Urothelium cell line (cell line): ENCODE data around the gene HNRNPAB.
"Not testable (repeated sequence)": the region's sequence is repeated elsewhere in the genome, so short reads cannot be mapped to it uniquely, and the experiment has no call there.

Source experiments
- DNase-seq: peaks from one replicate; pipeline ENCODE4 v3.0.0; 2011; ENCODE audit warnings: low spot score, mixed read lengths
- FAIRE-seq: peaks from 2 replicates; lab custom pipeline; 2011; peaks lifted over from hg19 to GRCh38; lab: Jason Lieb, UNC

Gene HNRNPAB

DNA sequence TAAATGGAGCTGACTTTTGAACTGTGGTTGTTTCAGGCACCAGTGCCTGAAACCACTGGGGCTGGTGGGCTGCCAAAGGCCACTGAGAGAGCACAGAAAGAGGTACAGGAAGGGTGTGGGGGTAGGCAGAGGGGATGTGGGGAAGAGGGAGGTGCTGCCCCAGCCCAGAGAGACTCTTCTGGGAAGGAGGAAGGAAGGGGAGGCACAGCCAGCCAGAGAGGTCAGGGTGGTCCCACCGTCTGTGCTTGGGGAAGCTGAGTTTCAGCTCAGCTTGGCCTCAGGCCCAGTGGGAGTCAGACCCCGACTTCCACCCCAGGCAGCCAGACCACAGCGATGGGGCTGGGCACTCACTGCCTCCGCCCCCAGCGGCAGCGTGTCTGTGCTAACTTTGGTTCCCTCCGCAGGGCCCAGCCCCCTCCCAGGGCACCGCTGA lies 36.9 kb downstream of the HNRNPAB start:
- DNase-seq (no peak), FAIRE-seq (no peak)

DNA sequence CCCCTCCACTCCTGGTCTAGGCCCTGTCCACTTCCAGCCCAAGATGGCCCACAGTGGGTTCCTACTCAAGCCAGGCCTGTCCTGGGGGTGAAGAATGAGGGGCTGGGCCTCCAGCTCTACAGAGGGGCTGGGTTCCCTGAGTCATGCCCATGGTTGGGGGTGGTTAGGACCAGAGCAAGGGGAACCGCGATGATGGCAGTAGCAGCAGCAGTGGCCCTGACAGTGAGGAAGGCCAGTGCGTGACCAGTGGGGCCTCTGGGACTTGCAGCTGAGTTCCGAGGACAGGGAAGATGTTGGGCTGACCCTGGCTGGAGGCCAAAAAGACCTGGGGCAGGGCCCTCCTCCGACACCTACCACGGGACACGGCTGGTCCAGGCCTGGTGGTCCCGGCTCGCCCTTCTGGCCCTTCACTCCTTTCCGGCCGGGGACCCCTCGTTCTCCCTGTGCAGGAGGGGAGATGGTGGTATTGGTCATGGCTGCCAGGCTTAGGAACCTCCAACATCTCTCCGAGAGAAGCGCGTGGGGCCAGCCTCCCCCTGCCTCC lies 37.4 kb downstream of the HNRNPAB start:
- DNase-seq (no peak), FAIRE-seq (no peak)

DNA sequence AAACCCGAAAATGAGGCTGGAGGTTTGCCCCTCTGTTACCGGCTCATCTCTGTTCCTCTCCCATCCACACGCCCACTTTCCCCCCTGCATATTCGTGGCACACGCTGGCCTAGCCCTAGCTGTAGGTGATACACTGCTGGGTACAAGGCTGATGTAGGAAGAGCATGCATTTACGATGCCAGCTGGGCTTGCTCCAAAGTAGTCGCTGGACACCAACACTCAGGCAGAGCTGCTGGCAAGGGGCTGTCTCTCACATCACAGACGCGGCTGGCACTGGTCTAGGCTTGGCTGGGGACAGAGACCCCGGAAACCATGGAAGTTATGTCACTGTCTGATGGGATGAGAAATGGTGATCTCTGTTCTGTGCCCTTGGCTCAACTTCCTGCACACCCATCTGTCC lies 38.1 kb downstream of the HNRNPAB start:
- FAIRE-seq (no peak), DNase-seq (no peak)

DNA sequence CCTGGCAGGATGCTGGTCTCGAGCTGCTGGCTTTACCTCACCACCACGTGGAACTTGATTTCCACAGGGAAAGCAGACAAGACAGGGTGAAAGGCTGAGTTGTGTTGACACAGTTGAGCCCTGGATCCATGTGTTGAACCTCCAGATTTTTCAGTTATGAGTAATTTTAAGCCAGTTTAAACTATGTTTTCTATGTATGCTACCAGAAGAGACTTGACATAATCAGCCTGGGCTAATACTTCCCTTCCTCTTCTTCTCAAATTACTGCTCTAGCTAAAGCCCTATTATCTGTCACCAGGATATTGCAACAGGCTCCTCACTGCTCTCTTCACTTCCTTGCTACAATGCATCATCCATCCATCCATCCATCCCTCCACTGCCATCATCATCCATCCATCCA lies 40.2 kb downstream of the HNRNPAB start:
- FAIRE-seq (no peak), DNase-seq (no peak)

DNA sequence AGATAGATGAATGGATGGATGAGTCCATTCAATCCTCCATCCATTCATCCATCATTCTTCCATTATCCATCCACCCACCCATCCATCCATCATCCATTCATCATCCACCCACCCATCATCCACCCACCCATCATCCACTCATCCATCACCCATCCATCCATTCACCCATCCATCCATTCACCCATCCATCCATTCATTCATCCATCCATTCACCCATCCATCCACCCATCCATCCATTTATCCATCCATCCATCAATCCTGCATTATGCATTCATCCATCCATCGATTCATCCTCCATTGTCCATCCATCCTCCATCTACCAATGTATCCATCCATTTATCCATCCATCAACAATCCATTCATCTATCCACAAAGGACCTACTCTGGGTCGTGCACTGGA lies 41.1 kb downstream of the HNRNPAB start:
- peak; percentile 68 for FAIRE-seq
- DNase-seq: no peak

DNA sequence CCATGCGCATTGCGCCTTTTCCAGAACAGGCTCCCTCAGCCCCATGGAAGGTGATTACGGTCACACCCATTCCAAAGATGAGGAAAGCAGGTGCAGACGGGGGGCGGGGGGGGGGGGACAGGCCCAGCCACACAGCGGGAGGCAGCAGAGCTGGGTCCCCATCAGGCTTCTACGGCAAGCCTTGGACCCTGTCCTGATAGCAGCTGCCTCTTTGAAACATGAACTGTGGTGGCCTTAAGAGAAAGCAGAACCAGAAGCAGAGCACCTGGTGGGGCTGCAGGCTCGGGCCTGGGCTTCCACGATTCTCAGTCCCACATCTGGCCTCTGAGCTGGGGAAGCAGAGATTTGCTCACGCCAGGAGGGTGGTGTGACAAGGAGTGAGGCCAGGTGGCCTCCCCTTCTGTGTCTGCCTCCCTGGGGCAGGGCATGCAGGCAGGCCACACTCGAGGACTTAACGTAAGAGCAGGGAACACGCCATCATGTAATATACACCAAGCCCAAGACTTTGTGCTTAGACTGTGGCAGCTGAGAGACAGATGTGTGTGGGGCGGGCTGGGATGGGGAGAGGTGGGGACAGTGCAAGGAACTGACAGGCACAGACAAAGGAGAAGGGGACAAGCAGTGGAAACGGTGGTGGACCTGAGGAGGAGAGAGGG lies 42.4 kb downstream of the HNRNPAB start:
- DNase-seq (no peak), FAIRE-seq (no peak)

DNA sequence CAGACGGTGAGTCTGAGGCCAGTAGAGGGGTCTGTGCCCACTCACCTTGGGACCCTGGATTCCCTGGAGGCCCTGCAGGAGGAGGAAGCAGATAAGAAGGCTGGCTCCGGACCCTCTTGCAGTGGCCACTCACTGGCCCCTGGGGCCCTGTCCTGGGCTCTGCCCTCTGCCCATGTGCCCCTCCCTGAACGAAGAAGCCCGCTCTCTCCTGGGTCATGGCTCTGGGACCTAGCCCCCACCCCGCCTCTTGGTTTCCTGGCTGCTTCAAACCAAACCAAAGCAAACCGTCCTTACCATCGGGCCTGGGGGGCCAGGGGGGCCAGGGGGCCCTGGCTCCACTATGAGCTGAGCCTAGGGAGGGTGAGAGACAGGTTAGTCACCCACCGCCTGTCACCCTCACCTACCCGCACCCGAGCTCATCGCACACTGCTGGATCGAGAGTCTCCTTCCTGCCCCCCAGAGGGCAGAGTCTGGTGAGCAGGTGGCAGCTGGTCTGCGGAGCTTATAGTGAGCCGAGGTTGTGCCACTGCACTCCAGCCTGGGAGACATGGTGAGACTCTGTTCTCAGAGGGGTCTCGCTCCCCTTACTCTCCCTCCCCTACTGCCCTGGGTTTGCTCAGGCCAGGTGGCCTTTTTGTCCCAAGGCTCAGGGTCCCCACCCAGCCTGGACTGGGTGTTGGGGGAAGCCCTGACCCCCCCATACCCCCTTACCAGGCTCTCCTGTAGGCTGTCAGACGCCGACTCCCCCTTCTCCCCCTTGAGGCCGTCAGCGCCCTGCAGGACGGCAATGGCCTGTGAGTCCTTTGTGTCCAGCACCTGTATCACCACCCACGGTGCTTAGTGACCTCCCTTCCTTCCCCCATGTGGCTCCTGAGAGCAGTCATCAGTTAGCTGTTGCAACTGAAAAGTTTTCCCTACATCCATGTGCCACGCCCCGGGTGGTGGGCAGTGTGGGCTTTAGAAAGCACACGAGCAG lies 43.4 kb downstream of the HNRNPAB start:
- FAIRE-seq: no peak
- DNase-seq: no peak

DNA sequence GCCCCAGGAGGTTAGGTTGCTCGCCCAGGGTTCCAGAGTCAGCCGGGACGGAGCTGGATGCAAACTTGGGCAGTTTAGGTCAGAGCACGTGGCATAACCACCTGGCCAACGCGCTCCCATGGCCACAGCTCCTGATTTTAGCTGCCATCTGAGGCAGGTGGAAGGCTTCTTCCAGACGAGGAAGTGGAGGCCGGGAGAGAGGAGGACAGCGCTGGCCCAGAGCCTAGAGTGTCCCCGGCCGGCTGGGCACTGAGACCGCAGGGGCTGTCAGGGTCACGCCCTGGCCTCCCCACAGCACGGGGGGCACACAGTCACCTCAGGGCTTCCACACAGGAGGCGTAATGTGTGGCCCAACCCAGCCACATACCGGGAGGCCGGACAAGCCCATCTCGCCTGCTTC lies 44.4 kb downstream of the HNRNPAB start:
- DNase-seq (no peak), FAIRE-seq (no peak)

DNA sequence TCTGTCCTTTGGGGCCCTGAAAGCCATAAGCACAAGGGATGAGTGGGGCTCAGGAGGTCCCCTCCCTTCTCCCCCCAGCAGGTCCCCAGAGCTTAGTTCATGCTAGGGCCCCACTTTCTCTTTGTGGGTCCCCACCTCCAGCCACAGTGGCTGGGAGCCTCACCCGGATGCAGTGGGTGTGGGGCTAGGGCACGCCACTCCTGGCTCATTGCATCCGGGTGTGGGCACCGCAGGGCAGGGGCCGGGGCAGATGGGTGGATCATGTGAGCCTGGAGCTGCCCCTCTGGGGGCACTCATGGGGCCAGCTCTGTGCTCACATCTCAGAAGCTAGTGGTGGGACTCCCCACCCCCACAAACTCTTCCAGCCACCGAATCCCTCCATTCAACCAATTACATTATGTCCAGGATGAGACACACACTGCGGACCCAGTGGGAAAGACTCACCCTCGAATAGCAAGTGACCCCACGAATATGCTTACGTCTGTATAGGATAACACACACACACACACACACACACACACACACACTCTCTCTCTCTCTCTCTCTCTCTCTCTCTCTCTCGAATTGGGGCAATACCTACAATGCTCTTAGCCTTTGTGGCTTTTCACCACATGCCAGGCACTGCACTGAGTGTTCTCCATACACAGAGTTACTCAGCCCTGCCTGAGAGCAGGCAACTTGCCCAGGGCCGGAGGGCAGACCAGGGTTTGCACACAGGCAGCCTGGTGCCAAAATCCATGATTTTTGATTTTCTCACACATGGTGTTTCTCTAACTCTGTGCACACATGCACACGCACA lies 45.1 kb downstream of the HNRNPAB start:
- FAIRE-seq (no peak), DNase-seq (no peak)

DNA sequence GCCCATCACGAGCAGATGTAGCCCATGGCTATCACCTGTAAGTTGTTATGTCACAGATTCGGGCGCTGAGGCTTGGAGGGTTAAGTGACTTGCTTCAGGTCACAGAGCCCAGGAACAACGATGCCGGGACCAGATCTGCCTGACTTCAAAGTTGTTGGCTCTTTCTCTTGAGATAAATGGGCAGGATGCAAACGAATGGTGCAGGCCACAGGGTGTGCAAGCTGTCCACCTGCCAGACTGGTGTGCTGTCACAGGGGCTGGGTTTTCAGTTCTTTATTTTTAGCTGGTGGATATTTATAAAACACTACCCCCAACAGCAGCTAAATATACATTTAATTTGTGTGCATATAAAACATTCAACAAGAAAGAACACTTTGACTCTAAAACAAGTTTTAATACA lies 45.9 kb downstream of the HNRNPAB start:
- FAIRE-seq: no peak

DNA sequence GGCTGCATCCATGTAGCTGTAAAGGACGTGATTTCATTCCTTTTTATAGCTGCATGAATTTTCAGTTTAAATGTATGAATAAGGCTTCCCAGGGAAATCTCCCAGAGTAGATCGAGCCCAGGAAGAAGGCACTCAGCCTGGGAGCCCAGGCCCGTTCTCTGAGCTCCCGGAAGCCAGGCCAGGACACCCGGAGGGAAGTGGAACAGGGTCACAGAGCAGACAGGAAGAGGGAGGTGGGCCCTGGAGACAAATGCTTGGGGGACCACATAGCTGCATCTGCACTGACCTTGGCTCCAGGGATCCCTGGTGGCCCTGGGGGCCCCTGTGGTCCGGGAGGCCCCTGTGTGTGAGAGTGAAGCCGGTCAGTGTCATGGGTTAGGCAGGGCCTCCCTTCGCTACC lies 47.9 kb downstream of the HNRNPAB start:
- DNase-seq (no peak), FAIRE-seq (no peak)

More for the DNA sequence above, 45.9 kb downstream of the HNRNPAB start:
- no peak for DNase-seq

DNA sequence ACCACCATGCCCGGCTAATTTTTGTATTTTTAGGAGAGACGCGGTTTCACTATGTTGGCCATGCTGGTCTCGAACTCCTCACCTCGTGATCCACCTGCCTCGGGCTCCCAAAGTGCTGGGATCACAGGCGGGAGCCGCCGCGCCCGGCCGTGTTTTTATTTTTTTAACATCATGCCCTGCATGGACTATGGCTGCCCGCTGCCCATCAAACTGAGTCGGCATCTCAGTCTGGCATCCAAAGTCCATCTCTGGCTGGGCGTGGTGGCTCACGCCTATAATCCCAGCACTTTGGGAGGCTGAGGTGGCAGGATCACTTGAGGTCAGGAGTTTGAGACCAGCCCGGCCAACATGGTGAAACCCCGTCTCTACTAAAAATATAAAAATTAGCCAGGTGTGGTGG lies 49.3 kb downstream of the HNRNPAB start:
- FAIRE-seq, DNase-seq: not testable (repeated sequence)

DNA sequence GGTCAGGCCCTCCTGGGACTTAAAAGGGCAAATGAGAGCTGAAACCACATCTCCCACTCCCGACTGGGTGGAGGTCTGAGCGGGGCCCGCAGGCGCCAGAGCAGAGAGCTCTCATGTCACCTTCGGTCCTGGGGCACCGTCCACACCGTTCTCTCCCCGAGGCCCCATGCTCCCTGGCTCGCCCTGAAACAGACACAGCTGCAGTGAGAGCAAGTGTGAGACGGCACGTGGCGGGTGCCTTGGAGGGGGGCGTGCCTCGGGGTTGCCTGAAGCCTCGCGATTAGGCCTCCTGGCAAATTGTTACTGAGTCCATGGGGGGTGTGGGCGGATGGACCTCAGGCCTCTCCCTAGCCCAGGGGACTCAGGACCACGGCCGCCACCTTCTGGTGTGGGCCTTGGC lies 52.4 kb downstream of the HNRNPAB start:
- no peak for FAIRE-seq
- no peak for DNase-seq

DNA sequence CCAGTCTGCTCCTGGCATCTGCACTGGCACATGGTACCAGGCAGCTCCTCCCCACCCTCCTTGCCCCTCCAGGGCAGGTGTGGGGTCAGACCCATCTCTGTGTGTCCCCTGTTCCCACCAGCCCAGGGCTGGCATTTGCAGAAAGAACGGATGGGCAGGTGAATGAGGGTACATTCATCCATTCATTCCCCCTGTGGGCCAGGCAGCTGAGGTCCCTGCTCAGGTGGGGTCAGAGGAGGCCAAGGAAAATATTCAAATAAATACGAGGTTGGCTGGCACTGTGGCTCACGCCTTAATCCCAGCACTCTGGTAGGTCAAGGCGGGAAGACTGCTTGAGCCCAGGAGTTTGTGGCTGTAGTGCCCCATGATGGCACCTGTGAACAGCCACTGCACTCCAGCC lies 53.3 kb downstream of the HNRNPAB start:
- no peak for DNase-seq

DNA sequence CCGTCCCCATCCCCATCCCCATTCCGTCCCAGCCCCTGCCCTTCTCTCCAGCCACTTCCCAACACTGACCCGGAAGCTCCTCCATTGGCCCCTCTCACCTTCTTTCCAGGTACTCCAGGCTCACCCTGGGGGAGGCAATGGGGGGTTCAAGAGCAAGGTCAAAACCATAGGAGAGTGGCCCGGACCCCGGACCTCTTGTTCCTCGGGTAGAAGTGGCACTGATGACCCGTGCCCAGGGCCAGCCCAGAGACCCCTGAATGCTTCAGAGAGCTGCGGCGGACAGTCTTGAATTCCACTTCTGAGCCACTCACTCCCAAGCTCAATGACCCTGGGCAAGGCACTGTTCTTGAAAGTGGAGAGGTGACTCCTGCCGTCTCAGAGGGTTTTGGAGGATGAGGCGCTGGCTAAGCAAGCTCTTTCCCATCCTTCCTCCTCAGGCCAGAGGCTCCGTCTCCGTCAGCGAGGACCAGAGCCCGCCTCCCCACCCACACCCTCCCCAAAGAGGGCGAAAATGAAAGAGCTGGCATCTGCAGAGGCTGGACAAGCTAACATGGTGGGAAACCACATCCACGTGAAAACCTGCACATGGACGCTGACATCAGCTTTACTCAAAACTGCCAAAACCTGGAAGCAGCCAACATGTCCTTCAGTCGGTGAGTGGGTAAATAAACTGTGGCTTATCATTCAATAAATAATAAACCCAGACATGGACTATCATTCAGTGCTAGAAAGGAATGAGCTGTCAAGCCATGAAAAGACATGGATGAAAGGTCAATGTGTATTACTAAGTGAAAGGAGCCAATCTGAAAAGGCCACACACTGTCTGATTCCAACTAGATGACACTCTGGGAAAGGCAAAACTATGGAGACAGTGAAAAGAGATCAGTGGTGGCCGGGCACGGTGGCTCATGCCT lies 55.5 kb downstream of the HNRNPAB start:
- no peak for FAIRE-seq

More for the DNA sequence above, 53.3 kb downstream of the HNRNPAB start:
- FAIRE-seq: no peak

More for the DNA sequence above, 55.5 kb downstream of the HNRNPAB start:
- no peak for DNase-seq
